SU-DHL-6 (cell line): Measurements from ENCODE around the gene ZNF699.

Experiments
- EZH2phosphoT487 ChIP-seq: fragments of 200-600 bp; sonication (generic), shearing (Covaris generic); conservative IDR thresholded peaks from 2 replicates; pipeline ENCODE4 v1.6.1; 2018; ENCODE audit warnings: mild to moderate bottlenecking, antibody characterized with exemption, low read length, moderate library complexity, mixed read lengths
- TF ChIP-seq, protein P1 (sequence below): fragments of 200-600 bp; sonication (generic); IDR thresholded peaks from one replicate; pipeline ENCODE4 v1.5.1; 2017; ENCODE audit warnings: antibody characterized with exemption, mild to moderate bottlenecking, low read length, moderate library complexity; ENCODE audit not compliant: insufficient read depth, poor library complexity, severe bottlenecking

DNA sequence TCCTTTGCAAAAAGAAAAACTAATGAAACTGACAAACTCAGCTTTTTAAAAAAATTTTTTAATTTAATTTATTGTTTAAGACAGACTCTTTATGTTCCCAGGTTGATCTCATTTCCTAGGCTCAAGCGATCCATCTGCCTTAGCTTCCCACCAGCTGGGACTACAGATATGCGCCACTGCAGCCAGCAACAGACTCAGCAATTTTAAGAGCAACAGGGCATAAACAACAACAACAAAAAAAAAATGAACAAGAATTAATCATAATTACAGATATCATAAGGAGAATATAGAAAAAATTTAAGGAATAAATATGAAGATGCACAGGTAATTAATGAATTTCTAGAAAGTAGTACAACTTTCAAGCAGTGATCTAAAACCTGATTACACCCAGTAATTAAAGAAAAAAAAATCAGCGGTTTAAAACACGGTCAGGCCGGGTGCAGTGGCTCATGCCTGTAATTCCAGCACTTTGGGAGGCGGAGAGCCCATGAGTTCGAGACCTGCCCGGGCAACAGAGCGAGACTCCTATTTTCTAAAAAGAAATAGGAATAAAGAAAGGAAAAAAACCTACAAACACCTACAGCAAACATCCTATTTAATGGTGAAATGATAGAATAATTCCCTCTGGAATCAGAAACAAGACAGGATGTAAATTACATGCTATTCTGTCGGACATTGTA is 1.4 kb downstream of the ZNF699 start:
- TF ChIP-seq, protein P1, sequence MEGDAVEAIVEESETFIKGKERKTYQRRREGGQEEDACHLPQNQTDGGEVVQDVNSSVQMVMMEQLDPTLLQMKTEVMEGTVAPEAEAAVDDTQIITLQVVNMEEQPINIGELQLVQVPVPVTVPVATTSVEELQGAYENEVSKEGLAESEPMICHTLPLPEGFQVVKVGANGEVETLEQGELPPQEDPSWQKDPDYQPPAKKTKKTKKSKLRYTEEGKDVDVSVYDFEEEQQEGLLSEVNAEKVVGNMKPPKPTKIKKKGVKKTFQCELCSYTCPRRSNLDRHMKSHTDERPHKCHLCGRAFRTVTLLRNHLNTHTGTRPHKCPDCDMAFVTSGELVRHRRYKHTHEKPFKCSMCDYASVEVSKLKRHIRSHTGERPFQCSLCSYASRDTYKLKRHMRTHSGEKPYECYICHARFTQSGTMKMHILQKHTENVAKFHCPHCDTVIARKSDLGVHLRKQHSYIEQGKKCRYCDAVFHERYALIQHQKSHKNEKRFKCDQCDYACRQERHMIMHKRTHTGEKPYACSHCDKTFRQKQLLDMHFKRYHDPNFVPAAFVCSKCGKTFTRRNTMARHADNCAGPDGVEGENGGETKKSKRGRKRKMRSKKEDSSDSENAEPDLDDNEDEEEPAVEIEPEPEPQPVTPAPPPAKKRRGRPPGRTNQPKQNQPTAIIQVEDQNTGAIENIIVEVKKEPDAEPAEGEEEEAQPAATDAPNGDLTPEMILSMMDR, result no peak
- no peak for TF ChIP-seq EZH2phosphoT487
